ENCODE results near the gene KDM6A.

DNA sequence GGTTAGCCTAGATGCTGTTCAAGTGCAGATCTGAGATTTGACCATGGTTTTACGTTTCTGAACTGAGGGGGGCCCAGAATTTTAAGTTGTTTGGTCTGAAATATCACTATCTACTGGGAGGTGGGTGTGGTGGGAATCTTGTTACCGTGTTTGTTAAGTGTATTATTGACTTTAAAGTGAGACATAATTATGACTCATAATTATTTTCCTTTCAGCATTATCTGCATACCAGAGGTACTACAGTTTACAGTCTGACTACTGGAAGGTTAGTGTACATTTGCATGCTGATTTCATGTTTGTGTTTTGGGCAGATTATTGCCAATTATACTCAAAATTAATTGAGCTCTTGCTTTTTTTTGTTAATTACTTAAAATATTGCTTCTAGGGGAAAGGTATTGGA, 101.5 kb downstream of the KDM6A start:
- TF ChIP-seq CTCF (IDR thresholded peaks at IDR 0.05 in 2 of 3, conservative IDR thresholded peaks at IDR 0.05 in 1 of 3; ENCODE audit: borderline replicate concordance in 1 of 3, insufficient read depth in 1 of 3, low read depth in 2 of 3, low read length in 2 of 3) (no peak), EZH2 (IDR thresholded peaks at IDR 0.05) (no peak), SP1 (IDR thresholded peaks at IDR 0.05; ENCODE audit: low read depth) (peak; percentile 33; the same call in 1 of the 2 replicates), EZH2phosphoT487 (IDR thresholded peaks at IDR 0.05; ENCODE audit: borderline replicate concordance) (no peak), POLR2A (IDR thresholded peaks at IDR 0.05; ENCODE audit: borderline replicate concordance, extremely low read depth, insufficient read depth, insufficient read length) (no peak), YY1 (IDR thresholded peaks at IDR 0.05; ENCODE audit: extremely low read depth, insufficient replicate concordance, low read depth, low read length) (no peak), SRF (IDR thresholded peaks at IDR 0.05; ENCODE audit: low read depth) (no peak), ZFX (IDR thresholded peaks at IDR 0.05) (no peak), TCF7L2 (IDR thresholded peaks at IDR 0.05; ENCODE audit: borderline replicate concordance, extremely low read depth, insufficient read depth, insufficient read length) (no peak), POLR2AphosphoS5 (IDR thresholded peaks at IDR 0.05; ENCODE audit: low read depth, low read length) (no peak), CEBPB (IDR thresholded peaks at IDR 0.05; ENCODE audit: low read depth) (no peak), SIN3A (IDR thresholded peaks at IDR 0.05; ENCODE audit: low read depth) (0 out of 2 replicates have a peak, but pooled peaks have one; percentile 26), REST (IDR thresholded peaks at IDR 0.05; ENCODE audit: low read depth) (no peak)
- TF ChIP-seq, protein P1, sequence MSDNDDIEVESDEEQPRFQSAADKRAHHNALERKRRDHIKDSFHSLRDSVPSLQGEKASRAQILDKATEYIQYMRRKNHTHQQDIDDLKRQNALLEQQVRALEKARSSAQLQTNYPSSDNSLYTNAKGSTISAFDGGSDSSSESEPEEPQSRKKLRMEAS (IDR thresholded peaks at IDR 0.05) = no peak

All from HCT116 (cell line).